Measurements from ENCODE around the gene CELF4.
"Not testable (repeated sequence)": the region's sequence is repeated elsewhere in the genome, so short reads cannot be mapped to it uniquely, and the experiment has no call there.

CELF4 gene

DNA sequence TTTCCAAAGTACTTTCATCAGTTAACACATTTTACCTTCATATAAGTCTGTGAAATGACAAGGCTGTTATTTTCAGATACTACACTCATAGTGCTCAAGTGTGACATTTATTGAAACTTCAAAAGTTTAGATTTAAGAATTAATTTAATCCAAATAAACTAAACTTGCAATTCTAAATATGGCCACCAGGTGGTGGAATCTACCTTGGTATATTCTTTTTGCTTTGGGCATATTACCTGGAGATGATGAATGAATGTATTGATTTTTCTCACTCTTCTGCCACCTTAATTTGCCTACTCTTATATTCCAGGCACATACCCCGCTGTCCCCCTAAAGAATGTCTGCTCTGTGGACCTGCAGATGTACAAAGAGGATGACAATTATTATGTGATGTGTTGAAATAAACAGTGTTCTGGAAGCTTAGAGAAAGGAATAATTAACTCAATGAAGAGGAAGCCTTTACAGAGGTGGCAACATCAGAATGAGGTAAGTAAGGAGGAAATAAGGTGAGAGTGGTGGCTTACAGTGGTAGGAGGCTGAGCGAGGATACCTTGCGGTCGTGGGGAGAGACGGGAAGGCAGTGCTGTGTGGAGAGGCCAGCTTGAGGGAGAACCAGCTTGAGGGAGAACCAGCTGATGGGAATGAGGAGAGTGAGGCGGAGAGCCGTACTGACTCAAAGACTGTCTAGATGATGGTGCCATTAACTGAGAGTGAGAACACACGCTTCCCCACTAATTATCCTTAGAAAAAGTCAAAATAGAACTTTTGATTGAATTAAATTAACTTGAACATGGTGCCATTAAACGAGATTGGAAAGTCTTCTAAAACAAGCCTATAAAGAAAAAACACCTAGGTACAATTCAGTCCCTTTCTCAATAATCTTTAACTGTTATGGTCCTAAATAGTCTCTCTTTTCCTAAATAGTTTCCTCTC lies 179.5 kb downstream of the CELF4 start:
- DNase-seq: peak; percentile 39

DNA sequence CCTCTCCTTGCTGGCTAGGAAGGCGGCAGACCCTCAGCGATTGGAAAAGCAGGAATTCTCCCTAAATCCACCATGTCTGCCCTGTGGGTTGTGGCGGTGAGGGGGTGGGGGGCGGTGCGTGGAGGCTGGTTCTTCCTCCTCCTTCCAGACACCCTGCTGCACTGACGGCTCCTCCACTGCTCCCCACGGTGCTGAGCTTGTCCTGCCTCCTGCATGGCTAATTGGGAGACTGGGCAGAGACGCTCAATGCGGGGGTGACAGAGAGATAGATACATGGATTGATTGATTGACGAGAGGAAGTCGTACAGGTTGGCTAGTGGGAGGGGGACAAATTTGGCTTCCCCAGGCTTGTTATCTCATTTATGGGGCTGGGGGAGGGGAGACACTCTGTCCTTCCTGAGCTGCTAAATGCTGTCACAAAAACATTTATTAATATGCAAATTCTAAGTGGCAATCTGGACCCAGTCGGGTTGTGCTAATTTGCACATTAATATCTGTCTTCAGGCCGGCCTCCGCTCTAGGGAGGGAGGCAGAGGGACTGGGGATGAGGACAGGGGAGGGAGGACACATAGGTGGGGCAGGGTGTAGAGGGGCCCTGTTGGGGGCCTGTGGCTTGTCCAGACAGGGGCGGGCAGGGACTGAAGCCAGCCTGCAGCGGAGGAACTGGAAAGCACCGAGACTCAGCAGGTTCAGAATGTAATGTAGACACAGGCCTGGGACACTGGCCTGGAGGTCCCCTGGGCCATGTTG lies 181.6 kb downstream of the CELF4 start:
- DNase-seq: no peak

DNA sequence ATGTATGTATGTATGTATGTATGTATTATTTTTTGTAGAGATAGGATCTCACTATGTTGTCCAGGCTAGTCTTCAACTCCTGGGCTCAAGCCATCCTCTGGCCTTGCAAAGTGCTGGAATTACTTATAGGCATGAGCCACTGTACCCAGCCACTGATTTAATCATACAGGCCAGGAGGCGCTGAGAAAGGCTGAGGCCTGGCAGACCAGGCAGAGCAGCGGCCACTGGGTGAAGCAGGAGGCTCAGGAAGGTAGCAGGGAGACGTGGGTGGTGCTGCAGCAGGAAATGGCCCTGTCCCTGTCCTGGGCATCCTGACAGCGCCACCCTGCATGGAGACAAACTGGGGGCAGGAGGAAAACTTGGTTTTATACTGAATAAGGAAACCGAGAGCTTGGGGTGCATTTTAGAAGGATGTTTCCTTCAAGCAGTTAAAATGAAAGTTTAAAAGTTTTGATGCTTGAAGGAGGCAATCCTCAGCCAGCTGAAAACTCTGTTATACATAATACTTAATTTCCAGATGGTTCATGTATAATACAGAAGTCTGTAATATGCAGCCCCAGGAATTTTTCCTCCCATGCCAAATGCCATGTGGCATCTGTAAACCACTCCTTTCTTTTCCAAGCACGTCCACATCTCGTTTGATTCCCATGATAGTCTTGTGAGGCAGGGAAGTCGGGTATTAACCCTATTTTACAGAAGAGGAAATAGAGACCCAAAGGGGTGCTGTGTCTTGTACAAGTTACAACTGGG lies 182.4 kb downstream of the CELF4 start:
- no peak for DNase-seq

DNA sequence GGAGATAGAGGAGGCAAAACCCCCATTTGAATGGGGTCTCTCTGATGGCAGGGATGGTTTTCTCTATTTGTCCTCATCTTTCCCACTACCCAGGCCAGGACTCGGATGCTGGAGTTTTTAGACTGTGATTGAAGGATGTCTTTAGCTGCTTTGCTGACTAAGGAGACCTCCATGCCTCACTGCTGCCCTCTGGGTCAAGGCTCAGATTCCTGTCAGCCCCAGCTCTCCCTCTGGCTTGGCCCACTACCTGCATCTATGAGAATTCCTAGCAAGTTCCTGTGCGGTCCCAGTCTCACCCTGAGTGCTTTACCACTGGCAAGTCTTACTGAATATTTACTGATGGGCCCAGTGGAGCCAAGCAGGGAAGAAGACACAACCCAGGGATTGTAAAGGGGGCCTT lies 184.0 kb downstream of the CELF4 start:
- no peak for DNase-seq

DNA sequence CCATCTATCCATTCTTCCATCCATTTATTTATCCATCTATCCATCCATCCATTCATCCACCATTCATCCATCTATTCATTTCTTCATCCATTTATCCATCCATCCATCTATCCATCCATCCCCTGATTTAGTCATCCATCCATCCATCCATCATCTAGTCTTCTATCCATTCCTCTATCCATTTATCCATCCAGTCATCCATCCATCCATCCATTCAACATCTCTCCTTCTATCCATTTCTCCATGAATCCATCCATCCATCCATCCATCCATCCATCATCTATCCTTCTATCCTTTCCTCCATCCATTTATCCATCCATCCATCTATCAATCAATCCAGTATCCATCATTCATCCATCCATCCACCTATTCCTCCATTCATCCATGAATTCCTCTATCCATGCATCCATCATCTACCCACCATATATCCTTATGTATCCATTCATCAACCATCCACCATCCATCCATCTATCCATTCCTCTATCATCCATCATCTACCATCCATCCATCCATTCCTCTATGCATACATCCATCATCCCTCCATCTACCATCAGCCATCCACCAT lies 185.0 kb downstream of the CELF4 start:
- DNase-seq: no peak

DNA sequence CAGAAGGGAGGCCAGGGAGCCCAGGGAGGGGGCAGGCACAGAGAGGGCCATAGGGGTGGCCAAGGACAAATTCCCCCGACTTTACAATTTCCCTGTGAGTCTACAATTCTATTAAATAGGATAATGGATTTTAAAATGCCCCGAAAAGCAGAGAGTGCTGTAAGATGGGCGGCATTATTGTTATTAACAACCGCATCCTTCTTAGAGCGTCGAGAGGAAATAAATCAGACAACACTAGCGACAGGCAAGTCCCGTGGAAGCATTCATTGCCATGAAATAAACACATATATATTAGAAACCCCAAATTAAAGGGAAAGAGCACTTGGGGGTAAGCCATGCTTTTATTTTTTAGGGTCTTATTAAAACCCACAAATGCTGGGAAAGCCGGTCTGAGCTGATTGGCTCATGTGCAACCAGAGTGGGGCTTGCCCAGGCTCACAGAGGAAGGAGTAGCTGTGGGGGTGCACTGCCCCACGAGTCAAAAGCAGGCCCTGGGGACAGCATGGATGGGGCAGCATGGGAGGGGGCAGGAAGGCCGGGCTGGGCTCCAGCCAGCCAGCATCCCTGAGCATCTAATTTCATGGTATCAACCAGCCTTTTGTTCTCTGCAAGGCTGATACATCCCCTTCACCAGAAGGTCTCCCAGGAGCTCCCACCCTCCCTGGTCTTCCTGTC lies 187.1 kb downstream of the CELF4 start:
- no peak for DNase-seq

DNA sequence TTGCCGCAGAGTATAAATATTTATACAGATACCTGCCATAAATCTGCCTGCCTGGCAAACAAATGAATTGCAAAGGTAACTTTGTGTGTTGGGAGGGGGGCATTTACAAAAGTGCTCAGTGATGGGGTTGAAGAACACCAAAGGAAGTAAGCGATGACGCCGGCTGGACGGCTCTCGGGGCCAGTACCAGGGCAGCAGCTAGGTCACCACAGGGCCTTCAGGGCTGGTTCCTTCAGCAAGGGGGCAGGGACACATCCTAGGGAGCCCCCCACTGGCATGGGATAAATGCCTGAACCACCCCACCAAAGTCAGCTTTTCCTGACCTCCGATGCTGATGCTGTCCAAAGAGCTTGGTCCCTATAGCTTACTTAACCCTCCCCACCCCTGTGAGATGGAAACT lies 190.4 kb downstream of the CELF4 start:
- no peak for DNase-seq

DNA sequence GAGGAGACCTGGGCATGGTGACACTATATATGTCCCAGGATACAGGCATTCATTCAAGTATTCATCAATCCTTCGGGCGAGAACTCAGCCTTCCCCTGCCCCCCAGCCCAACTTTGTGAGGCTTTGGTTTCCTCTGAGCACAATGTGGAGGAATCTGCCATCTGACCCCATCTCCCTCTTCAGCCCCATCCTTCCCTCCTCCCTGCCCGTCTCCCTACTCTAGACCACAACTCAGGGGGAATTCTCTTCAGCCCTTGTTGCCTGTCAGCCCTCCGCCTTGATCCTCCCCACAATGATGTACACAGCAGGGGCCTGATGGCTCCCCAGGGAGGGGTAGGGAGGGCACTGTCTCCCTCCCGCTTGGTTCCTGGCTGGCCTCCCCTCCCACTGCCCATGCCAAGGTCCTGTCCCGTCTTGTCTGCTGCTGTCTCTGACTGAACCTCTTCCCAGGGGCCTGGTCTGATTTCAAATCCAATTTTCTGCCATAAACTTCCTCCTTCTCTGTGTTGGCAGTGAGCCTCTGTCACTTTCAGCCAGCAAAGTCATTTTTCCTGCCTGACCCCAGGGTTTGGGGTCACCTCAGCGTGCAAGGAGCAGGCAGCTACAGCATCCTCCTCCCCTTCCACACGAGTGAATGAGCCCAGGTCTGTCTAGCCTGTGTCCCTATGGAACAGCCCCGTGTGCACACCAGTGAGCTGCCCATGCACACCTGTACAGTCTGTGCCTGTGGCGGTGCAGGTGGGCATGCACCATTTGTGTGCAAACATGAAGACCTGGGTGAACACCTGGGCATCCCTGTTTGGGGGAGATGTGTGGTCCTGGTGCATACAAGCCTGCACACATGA lies 197.3 kb downstream of the CELF4 start:
- no peak for DNase-seq

DNA sequence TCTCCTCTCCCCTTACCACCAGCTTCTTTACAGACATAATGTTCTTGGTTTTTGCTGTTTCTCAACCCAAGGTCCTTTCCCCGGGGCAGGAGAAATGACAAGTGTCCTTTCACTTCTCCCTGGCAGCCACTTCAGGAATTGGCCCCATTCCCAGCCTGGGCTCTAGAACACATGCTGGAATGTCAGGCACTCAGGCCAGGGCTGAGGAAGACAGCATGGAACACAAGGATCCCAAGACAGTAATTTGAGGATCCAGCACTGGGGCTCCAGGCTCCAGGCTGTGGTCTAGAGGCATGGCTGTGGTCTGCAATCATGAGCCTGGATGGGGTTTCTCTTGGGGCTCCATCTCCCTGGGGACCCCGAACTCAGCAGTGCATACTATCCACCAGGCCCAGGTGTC lies 201.4 kb downstream of the CELF4 start:
- no peak for DNase-seq

DNA sequence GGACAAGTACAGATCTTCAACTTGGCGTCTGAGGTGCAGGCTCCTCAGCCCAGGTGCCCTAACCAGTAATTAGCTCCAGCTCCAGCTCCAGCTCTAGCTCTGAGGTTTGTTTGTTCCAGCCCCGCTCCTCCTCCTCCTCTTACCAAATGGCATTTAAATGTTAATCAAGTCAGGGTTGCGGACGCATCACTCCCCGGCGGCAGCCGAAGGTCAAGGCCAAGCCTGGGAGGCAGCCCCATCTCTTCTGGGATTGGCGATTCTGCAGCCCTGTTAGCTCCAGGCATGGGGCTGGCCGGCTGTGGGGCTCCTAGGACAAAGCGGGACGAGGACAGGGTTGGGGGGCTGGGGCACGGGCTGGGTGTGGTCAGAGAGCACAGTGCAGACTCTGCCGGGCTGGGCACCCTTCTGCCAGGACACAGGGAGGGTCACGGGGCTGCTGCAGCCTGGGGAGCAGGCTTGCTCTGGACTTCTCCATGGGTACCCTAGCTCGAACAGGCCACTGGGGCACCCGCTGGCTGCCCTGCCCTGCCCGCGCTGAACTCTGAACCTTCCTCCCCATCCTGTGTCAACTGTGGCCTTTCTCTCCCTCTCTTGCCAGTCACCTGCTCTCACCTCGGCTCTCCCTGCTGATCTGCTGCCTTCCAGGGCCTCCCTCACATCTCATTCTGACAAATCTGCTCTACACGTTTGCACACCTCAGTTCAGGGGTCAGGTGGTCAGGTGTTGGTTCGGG lies 203.3 kb downstream of the CELF4 start:
- no peak for DNase-seq

DNA sequence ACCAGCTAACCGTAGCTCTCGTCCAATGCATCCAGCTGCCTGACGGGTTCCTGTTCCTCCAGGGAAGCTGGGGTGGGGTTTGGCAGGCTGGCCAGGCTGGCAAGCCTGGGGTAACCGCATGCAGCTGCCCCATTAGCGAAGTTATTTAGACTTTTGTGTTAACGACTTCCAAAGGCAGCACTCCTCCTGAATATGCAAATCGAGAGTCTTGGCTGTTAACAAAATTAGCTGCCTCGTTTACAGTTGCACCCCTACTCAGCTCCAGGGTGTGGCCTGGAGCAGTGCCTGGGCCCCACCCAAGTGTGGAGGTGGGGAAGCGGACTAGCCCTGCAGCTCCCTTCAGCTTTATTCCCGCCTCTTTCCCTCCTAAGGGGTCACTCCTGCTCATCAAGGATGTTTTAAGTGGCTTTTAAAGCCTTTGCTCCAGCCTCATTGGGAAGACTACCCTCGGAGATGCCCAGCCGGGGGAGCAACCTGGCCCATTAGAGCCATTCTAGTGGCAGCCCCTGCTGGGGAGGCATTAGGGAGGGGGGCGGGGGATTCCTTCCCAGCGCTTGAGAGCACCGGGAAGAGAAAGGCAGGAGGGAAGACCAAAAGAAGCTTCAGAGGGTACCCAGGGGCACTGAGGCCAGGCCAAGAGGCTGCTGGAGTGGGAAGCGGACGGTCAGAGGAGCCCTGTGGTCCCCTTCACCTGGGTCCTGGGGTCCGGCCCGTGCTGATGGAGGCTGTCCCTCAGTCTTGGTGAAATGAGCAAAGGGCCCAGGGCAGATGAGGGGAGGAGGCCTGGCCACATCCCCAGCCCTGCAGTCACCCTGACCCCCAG lies 204.1 kb downstream of the CELF4 start:
- DNase-seq: no peak

DNA sequence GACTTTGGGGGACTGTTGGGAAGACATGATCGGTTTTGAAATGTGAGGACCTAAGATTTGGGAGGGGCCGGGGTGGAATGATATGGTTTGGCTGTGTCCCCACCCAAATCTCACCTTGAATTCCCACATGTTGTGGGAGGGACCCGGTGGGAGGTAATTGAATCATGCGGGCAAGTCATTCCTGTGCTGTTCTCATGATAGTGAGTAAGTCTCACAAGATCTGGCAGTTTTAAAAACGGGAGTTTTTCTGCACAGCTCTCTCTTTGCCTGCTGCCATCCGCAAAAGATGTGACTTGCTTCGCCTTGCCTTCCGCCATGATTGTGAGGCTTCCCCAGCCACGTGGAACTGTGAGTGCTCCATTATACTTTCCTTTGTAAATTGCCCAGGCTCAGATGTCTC lies 207.5 kb downstream of the CELF4 start:
- DNase-seq: not testable (repeated sequence)

DNA sequence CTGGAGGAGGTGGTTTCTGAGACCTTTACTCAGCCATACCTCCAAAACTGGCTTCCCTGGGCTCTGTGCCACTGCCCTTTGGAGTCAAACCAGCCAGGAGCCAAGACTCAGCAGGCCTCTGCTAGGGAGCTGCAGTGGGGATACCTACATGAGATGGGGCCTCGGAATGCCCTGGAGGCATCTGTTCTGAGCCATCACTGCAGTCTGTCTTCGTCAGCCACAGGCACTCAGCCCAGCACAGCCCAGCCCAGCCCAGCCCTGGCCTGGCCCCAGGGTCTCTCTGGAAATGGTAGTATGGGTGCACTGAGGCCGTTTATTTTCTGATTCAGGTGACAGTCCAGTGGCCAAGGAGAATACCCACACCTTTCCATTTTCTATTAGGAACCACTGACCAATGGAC lies 209.8 kb downstream of the CELF4 start:
- DNase-seq: no peak

DNA sequence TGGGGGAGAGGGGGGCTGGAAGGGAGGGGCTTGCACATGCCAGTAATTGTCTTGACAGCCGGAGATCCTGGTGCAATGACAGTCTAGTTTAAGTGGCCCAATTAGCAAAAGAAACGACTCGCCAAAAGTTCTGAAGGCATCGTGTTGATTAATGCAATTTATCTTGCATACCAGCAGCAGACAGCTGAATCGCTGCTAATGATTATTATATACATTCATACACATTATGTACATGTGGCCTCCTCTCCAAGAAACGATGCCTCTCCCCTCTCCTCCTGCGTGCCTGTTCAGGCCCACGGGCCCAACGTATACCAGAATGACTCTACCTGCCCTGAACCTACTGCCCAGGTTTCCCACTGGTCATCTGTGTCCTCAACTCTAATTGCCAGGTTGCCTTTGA lies 214.5 kb downstream of the CELF4 start:
- DNase-seq: no peak

DNA sequence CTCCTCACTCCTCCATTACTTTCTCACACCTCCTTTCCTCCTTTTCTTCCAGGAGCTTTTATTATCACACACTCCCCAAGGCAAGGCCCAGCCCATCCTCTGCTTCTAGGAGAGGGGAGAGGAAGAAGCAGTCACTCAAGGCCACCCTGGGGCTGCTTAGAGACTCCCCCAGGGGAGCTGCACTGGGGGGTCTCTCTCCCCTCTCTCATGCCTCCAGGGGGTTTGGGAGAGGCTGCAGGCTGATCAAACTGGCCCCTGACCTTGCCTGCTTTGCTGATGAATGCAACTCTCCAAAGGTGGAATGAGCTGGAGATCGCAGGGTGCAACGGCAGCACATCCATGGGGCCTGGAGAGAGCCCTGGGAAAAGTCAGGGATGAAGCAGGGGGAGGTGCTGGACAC lies 216.9 kb downstream of the CELF4 start:
- no peak for DNase-seq

DNA sequence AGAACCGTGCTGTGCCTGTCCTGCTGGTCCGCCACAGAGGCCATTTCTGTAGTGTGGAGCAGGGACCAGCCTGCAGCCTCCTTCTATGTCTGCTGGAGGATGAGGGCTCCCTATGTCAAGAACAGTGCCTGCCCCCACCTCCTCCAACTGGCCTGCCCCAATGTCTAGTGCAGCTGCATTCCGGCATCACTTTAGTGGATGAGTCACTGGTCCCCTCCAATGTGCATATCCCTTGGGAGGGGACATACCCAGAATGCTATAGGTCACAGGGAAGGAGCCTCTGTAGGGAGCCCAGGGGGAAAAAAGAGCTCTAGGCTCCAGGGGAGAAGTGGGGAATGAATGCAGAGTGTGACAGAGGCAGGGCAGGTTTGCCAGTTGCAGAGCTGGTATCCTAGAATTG lies 219.6 kb downstream of the CELF4 start:
- peak; percentile 40 for DNase-seq

DNA sequence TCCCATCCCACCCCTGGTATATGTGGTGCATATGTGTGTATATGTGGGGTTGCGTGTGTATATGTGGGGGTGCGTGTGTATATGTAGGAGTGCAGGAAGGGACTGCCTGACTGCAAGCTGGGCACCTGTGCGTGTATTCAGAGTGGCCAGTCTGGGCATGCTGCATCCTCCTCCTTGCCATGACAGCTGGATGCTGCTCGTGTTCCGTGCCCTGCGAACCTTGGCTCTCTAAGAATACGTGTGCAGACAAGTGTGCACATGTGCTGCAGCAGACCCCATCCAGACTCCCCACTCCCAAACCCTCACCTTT lies 222.1 kb downstream of the CELF4 start:
- no peak for DNase-seq

DNA sequence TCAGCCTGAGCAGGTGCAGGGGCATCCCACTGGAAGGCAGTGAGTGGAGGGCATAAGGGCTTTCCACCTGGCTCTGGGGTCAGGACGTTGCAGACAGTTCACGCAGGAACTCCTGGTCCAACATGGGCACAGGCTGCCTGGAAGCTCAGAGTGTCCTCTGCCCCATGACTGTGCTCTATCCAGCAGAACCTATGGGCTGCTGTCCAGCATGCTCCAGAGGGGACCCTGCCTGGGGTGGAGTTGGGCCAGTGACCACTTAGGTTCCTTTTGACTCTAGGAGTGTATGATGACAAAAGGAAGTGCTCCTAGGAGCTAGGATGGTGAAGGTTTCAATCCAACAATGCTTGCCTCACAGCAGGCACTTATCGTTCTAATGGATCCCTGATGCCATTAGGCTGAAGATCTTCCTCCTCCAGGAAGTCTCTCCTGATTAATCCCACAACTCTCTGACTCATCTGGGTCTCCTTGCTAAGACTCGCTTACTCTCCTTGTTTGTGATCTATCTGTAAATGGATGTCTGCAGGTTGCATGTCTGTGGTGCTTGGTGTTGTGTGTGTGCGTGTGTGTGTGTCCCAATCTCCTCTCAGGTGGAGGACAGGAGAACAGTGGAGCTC lies 224.0 kb downstream of the CELF4 start:
- no peak for DNase-seq

DNA sequence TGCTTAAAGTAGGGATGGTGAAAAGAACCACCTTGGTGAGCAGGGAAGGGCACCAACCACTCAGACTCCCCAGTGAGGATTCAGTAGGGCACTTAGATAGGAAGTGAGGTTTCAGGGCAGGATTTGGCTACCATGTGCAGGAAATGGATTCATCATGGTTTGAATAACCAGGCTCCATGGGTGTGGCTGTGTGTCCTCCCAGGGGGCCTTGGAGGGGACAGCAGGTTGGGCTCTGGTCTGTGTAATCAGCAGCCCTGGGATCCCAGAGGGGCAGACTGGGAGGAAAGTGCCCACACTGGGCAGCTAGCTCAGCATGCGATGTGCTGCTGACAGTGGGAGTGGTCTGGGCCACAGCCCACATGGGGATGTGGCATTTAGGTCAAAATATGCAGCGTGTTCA lies 224.6 kb downstream of the CELF4 start:
- DNase-seq: no peak
